GM18909 (cell line): ENCODE measurements around the gene ZNF444.

Experiments used
- ATAC-seq: cut with Tn5 transposase; IDR thresholded peaks from one replicate; pipeline ENCODE4 v1.9.1; 2021; ENCODE audit warnings: mild to moderate bottlenecking; ENCODE audit not compliant: unreplicated experiment, poor library complexity

ZNF444 gene

GRCh38 chr19:56106993-56107392 is 34.1 kb upstream of the ZNF444 start:
- no peak for ATAC-seq

GRCh38 chr19:56107626-56108351 is 33.3 kb upstream of the ZNF444 start:
- no peak for ATAC-seq

GRCh38 chr19:56108447-56109195 is 32.5 kb upstream of the ZNF444 start:
- ATAC-seq: no peak

- no peak for ATAC-seq
These were observed 31.9 kb upstream of the ZNF444 start for GRCh38 chr19:56109226-56109625.

DNA sequence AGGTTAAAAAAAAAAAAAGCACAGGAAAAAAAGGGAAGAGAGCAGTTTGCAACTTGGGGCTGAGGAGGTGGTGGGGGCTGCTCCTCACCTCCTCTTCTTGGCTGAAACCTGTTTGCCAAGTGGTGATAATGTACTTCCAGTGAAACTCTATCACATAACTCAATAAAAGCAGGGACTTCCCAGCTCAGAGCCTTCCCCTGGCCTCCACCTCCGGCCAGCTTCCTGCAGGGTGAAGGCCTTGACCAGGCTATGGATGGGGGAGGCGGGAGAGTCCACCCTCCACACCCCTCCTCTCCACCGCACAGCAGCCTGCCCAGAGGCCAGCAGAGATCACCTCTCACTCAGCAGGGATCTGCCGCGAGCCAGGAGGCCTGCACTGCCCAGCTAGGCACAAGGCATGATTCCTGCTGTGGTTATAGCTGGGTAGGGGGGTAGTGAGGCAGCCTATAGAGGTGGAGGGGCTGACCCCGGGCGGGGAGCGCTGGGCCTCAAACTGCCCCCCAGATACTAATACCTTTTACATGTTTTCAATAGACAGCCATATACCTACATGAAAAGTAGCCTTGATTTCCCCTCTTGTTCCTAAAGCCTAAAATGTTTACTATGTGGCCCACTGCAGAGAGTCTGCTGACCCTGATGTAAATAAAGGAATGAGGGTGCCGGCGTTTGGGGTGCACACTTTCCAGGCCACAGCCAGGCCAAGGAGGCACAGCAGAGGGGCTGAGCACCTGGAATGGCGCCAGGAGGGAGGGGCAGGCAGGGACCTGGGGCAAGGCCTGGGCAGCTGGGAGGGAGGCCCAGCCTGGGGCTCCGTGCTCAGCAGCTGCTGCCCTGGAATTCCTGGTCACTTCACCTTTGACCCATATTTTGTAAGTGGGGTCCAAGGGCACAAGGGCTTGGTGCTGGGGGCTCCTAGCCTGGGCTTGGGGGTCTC is 30.3 kb upstream of the ZNF444 start:
- ATAC-seq: no peak

DNA sequence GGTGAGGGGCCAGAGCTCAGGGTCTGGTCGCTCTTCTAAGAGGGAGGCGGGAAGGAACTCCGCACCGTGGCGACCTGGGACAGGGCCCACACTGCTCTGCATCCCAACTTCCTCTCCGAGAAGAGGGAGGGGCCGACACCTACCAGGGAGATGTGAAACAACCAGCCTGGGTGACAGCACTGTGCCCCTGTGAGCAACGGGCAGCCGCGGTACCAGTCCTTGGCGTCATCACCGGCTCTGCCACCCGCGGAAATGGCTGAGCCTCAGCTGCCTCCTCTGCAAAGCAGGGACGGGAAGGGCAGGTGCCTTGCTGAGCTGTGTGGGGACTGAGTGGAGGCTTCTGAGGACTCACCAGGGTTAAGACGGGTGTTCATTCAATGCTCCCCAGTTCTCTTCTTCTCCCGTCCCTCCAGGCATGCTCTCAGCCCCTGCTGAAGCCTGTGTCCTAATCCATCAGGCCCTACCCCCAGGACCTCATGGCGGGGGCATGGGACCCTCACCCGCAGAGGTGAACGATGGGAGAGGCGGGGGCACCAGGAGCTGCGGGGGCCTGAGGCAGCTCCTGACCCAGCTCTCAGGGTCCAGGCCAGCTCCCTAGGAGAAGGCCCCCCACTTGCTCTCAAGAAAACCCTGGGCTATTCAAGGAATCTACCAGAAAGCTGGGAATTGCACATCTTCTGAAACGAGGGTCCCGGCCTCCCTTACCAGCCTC is 29.3 kb upstream of the ZNF444 start:
- ATAC-seq: peak; percentile 80

- no peak for ATAC-seq
These were observed 28.8 kb upstream of the ZNF444 start for GRCh38 chr19:56112313-56112709.

GRCh38 chr19:56113074-56113632 is 27.9 kb upstream of the ZNF444 start:
- ATAC-seq: no peak

- ATAC-seq: no peak
These were observed 26.9 kb upstream of the ZNF444 start for GRCh38 chr19:56114051-56114777.

GRCh38 chr19:56114778-56115110 is 26.3 kb upstream of the ZNF444 start:
- no peak for ATAC-seq

DNA sequence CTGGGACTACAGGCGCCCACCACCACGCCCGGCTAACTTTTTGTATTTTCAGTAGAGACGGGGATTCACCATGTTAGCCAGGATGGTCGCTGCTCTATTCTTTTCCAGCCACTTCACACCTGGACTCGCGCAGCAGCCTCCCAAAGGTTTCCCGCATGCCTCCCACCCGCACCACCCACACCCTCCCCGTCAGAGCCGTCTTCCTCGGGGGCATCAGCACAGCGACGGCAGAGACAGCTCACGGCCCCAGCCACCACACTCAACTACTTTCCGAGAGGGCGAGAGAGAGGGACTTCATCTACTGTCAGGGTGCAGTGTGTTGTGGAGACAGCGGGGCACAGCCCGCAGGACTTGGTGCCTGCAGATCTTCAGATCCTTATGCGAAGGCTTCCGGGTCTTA is 25.6 kb upstream of the ZNF444 start:
- ATAC-seq: no peak

GRCh38 chr19:56116606-56117005 is 24.5 kb upstream of the ZNF444 start:
- no peak for ATAC-seq

- no peak for ATAC-seq
These were observed 23.7 kb upstream of the ZNF444 start for GRCh38 chr19:56117376-56117884.

DNA sequence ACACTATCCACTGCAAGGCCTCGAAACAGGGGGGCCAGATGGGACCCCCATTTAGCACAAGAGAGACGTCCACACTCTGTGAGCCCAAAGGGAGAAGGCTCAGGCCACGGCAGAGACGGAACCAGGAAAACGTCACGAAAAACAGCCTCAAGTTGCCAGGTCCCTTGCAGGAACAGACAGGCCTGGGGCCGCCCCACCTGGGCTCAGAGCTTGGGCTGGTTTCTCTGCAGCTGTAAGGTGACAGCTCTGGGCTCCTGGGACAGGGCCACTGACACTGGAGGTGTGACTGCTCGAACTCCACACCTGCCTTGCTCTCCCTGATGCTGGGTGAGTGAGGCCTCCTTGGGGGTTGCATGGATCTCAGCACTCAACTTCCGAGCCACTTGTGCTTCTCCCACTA is 23.2 kb upstream of the ZNF444 start:
- no peak for ATAC-seq

GRCh38 chr19:56118666-56119581 is 22.2 kb upstream of the ZNF444 start:
- ATAC-seq: no peak

- ATAC-seq: no peak
These were observed 21.5 kb upstream of the ZNF444 start for GRCh38 chr19:56119582-56119978.

DNA sequence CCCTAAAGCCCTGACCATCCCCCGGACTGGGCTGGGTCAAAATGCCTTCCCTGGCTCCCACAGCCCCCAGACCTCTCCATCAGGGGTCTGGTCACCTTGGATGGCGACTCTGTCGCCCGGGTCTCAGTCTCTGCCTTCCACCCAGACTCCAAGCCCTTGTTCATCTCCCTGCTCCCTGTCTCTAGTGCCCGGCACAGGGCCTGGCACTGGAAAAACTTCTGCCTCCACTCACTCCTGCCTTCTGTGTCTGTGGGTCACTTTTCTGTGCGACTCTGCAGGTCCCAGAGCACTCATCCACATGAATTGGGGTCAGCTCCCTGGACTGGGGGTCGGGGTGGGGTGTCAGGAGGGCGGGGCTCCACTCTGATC is 21.1 kb upstream of the ZNF444 start:
- no peak for ATAC-seq
